Measurements from ENCODE around the gene TIMM44. TPM values are rescaled to one million over a fixed set of nuclear protein-coding genes. Genes with fewer than 3 reads are reported as not detected.

Gene TIMM44
- polyA plus RNA-seq, 3 donors, result 9.5 to 33.2 (median 10.4) TPM

- intact Hi-C loops (cut with micrococcal nuclease), result loop anchor here in 1 of 2 donors (2.0 to 10.0 kb wide), 2 partner anchors 14 to 270 kb away; partner anchors contain the start of genes PCP2 and STXBP2
- peaks cover 0 to 3% (median 0%) of the 10 kb centered on the region in 7 donors for H3K9me3 Mint-ChIP-seq
- no peak overlapping the region for H2AFZ ChIP-seq (ENCODE audit: insufficient read depth, low read depth, low read length, poor library complexity, severe bottlenecking)
- WGBS (ENCODE audit: insufficient coverage), result 98% methylated on average over 5 of the region's 10 CpGs
- H3K36me3 ChIP-seq (replicated peaks in 1 of 2; ENCODE audit: control insufficient read depth in 1 of 2, insufficient read depth in 2 of 2, low read length in 2 of 2), result peaks cover 19 to 28% of the 10 kb centered on the region in 2 donors
- H3K27me3 ChIP-seq (ENCODE audit: control insufficient read depth in 2 of 2, insufficient read depth in 2 of 2, low read length in 2 of 2), result no peaks in the 10 kb centered on the region
- peaks cover 61% of the 10 kb centered on the region for H4K20me1 ChIP-seq (ENCODE audit: insufficient read depth, low read length)
- H3K4me1 Mint-ChIP-seq, result peaks cover 24% of the 10 kb centered on the region
- no peak for DNase-seq
- no peak overlapping the region for H3K9ac ChIP-seq (ENCODE audit: insufficient read depth, low read length, poor library complexity, severe bottlenecking)
- peak overlapping the region in 6 of 7 donors; percentile 46 to 94 (median 86) for H3K27ac Mint-ChIP-seq
- peak overlapping the region in 1 of 3 experiments; percentile 88 for H3K4me3 ChIP-seq (replicated peaks in 1 of 3; ENCODE audit: low read depth in 2 of 3, low read length in 3 of 3)
- peak overlapping the region; percentile 81 to 87 for H3K4me3 Mint-ChIP-seq
- no peak for TF ChIP-seq CTCF (IDR thresholded peaks at IDR 0.05)
- H3K9me3 ChIP-seq (replicated peaks in 1 of 2; ENCODE audit: control insufficient read depth in 1 of 2, insufficient read depth in 1 of 2, low read length in 2 of 2), result no peaks in the 10 kb centered on the region
- peaks cover 39% of the 10 kb centered on the region for H3K79me2 ChIP-seq (ENCODE audit: insufficient read depth, low read length)
- peaks cover 15 to 37% of the 10 kb centered on the region in 2 donors for H3K36me3 Mint-ChIP-seq
- peaks cover 19 to 26% of the 10 kb centered on the region in 2 donors for H3K4me1 ChIP-seq (ENCODE audit: control insufficient read depth in 1 of 2, insufficient read depth in 2 of 2, low read length in 2 of 2)
- H3K4me2 ChIP-seq (replicated peaks; ENCODE audit: extremely low read depth, low read length, poor library complexity, severe bottlenecking), result peak overlapping the region; percentile 90
- peaks cover 0 to 3% (median 3%) of the 10 kb centered on the region in 3 donors for H3K27me3 Mint-ChIP-seq (ENCODE audit: low read depth in 3 of 3)
- peak overlapping the region in 1 of 2 donors; percentile 78 for H3K27ac ChIP-seq (ENCODE audit: low read depth in 1 of 2, low read length in 2 of 2)
These were observed 38.2 kb downstream of the TIMM44 start for GRCh38 chr19:7905268-7905667.

- Histone ChIP-seq H3K36me3 (replicated peaks in 1 of 2; ENCODE audit: control insufficient read depth in 1 of 2, insufficient read depth in 2 of 2, low read length in 2 of 2) (peaks cover 12 to 19% of the 10 kb centered on the region in 2 donors), H3K4me3 (replicated peaks in 1 of 3; ENCODE audit: low read depth in 2 of 3, low read length in 3 of 3) (peak overlapping the region; percentile 61 to 88 (median 85)), H3K27ac (ENCODE audit: low read depth in 1 of 2, low read length in 2 of 2) (peak overlapping the region; percentile 61 to 78), H3K9me3 (replicated peaks in 1 of 2; ENCODE audit: control insufficient read depth in 1 of 2, insufficient read depth in 1 of 2, low read length in 2 of 2) (no peaks in the 10 kb centered on the region), H3K4me1 (ENCODE audit: control insufficient read depth in 1 of 2, insufficient read depth in 2 of 2, low read length in 2 of 2) (peaks cover 19 to 26% of the 10 kb centered on the region in 2 donors), H3K4me2 (replicated peaks; ENCODE audit: extremely low read depth, low read length, poor library complexity, severe bottlenecking) (peak overlapping the region; percentile 90), H4K20me1 (ENCODE audit: insufficient read depth, low read length) (peaks cover 52% of the 10 kb centered on the region), H3K79me2 (ENCODE audit: insufficient read depth, low read length) (peaks cover 39% of the 10 kb centered on the region), H2AFZ (ENCODE audit: insufficient read depth, low read depth, low read length, poor library complexity, severe bottlenecking) (peak overlapping the region; percentile 71), H3K9ac (ENCODE audit: insufficient read depth, low read length, poor library complexity, severe bottlenecking) (peak overlapping the region; percentile 74), H3K27me3 (ENCODE audit: control insufficient read depth in 2 of 2, insufficient read depth in 2 of 2, low read length in 2 of 2) (no peaks in the 10 kb centered on the region)
- intact Hi-C loops (cut with micrococcal nuclease), result loop anchor here in 1 of 2 donors (2.0 to 10.0 kb wide), 2 partner anchors 14 to 270 kb away; partner anchors contain the start of genes PCP2 and STXBP2
- H3K27me3 Mint-ChIP-seq (ENCODE audit: low read depth in 3 of 3), result peaks cover 0 to 3% (median 3%) of the 10 kb centered on the region in 3 donors
- H3K36me3 Mint-ChIP-seq, result peaks cover 14 to 31% of the 10 kb centered on the region in 2 donors
- 21% methylated on average over 39 of the region's 68 CpGs for WGBS (ENCODE audit: insufficient coverage)
- H3K9me3 Mint-ChIP-seq, result peaks cover 0 to 3% (median 0%) of the 10 kb centered on the region in 7 donors
- peak overlapping the region; percentile 81 to 94 (median 86) for H3K27ac Mint-ChIP-seq
- peak overlapping the region; percentile 81 to 87 for H3K4me3 Mint-ChIP-seq
- DNase-seq, result peak; percentile 16 to 80 (median 64)
- H3K4me1 Mint-ChIP-seq, result peaks cover 24% of the 10 kb centered on the region
- no peak for TF ChIP-seq CTCF (IDR thresholded peaks at IDR 0.05)
These were observed 39.1 kb downstream of the TIMM44 start for GRCh38 chr19:7904074-7905020.

Measured in CD14-positive monocyte (primary cell).